Measurements from ENCODE around the gene AQR.
"Not testable (repeated sequence)": the region's sequence is repeated elsewhere in the genome, so short reads cannot be mapped to it uniquely, and the experiment has no call there.

The AQR gene

DNA sequence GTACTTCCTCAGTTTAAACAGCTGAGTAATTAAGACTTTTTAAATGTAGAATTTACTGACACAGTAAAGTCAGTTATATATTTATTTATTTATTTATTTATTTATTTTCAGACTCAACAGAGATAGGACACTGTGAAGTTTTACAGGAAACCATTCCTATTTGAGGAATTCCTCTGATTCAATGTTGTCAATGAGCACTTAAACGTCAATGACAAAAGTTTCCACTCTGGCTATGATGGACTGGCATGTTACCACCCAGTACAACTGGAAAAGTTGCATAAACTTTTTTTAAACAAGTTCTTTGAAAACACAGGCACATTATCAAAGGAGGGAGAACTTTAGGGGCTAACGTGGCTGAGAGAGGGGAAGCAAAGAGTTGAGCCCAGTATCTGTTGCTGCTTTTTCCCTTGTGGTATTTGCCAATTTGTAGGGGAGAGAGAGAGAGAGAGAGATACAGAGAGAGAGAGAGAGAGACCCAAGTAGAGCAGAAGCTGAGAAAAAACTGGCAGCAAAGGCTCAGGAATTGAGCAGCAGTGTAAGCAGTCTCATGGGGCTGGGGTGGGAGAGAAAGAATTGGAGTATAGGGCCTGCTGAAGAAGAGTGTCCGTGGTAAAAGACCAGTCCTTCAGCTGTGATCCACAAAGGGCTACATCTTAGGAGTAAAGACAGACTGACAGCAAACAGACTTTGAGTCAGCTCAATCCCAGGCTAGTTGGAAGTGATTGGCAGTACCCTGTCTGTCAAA, 155.9 kb downstream of the AQR start:
- no peak for DNase-seq (ENCODE audit: low spot score)

- DNase-seq (ENCODE audit: low spot score) = not testable (repeated sequence)
Measured at GRCh38 chr15:34812868-34813365, 156.6 kb downstream of the AQR start.

DNA sequence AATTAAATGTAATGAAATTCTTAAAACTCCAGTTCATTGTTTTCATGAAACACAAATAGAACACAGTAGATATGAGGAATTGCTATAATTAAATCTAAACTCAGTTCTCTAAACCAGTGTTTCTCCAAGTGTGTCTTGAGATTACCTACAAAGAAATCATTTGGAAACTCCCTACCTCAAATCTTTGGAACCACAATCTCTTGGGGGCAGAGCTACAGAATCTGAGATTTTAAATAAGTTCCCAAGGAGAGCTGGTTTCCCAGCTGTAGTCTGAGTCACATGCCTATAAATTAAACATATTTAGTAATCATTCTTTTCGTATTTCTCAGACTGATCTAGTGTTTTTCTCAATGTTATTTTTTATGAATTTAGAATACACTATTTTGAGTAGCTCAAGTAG, 157.2 kb downstream of the AQR start:
- DNase-seq (ENCODE audit: low spot score) = no peak

DNA sequence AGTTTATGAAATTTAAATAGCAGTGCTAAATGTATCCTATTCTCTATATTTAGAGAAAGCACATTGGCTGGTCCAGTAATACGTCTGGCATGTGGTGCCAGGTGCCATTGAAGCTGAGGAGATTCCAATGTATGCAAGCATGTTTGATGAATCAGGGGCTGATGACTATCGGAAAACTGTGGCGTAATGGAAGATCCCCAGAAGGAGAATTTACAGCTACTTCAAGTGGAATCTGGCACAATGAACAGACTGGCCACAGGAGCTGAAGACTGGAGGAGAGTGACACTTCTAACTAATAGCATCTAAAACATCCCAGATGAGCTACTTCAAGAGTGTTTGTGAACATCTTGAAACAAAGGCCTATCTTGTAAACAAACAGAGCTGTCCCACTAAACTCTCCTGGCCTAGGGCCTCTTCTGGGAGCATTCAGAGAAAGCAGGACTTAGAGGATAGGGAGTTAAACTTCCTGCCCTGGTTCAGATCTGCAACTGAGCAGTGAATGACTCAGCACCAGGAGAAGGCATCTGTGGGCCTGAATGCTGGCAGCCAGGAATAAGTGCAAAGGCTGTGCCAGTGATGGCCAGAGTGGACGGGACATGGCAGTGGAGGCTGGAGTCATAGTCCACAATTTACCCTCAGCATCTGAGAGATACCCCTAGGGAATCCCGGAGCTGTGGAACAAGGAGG, 159.0 kb downstream of the AQR start:
- no peak for DNase-seq (ENCODE audit: low spot score)

DNA sequence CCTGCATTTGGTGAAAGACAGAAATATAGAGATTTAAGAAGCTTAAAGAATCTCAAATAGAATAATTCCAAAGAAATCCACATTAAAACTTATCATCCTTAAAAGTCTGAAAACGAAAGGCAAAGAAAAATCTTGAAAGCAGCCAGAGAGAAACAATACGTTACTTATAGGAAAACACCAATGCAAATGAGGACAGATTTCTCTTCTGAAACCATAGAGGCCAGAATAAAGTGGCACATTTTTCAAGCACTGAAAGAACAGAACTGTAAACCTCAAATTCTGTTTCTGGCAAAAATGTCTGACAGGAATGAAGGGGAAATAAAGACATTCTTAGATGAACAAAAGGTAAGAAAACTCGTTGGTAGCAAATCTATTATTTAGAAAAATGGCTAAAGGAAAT, 160.4 kb downstream of the AQR start:
- DNase-seq (ENCODE audit: low spot score) = no peak

DNA sequence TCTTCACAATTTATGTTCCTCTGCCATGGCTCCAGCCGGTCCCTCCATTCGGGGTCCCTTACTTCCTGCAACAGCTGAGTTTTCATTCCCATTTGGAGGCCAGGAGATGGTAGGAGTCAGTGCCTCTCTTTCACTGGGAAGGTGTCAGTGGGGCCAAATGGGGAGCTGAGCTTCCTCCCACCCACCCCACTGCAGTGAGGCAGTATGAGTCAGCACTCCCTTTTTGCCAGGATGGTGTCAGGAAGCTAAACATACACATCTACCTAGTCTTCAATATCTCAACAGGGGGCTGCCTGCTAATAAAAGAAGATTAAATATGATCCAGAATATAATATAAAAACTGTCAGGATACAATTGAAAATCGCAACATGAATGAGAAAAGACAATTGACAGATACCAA, 161.5 kb downstream of the AQR start:
- no peak for DNase-seq (ENCODE audit: low spot score)

GRCh38 chr15:34807241-34807640, 162.3 kb downstream of the AQR start:
- DNase-seq (ENCODE audit: low spot score) = not testable (repeated sequence)

DNA sequence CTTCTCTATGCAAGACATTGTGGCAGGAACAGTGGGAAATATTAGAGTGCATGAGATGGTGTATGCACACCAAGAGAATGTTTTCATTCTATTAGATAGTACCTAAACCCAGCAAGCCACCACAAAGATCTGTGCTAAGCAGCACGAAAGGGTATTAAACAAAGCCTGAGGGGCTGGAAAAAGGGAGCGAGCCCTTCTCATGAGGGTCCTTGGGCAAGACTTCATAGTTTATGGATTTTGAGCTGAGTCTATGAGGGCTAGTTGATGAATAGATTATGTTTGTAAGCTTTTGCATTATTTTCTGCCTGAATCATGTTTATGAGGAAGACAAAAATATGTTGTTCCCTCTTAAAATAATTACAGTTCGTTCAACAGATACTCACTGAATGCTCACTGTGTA, 164.8 kb downstream of the AQR start:
- DNase-seq (ENCODE audit: low spot score) = no peak

DNA sequence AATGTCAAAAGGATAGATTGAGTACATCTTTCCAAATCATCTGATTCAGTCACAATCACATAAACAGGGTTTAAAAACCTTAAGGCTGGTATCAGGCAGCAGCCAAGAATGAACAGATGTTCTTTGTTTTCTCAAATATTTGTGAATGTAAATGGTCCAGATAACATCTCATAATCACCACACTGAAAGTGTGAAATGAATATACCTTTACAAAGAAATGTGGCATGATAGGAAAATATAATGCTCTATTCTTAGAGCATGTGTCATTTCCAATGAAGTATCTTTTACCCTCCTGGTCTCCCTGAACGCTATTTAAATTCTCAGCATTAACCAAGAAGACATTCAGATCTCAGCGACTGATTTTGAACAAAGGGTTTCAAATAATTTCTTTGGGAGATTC, 165.4 kb downstream of the AQR start:
- DNase-seq (ENCODE audit: low spot score) = no peak

DNA sequence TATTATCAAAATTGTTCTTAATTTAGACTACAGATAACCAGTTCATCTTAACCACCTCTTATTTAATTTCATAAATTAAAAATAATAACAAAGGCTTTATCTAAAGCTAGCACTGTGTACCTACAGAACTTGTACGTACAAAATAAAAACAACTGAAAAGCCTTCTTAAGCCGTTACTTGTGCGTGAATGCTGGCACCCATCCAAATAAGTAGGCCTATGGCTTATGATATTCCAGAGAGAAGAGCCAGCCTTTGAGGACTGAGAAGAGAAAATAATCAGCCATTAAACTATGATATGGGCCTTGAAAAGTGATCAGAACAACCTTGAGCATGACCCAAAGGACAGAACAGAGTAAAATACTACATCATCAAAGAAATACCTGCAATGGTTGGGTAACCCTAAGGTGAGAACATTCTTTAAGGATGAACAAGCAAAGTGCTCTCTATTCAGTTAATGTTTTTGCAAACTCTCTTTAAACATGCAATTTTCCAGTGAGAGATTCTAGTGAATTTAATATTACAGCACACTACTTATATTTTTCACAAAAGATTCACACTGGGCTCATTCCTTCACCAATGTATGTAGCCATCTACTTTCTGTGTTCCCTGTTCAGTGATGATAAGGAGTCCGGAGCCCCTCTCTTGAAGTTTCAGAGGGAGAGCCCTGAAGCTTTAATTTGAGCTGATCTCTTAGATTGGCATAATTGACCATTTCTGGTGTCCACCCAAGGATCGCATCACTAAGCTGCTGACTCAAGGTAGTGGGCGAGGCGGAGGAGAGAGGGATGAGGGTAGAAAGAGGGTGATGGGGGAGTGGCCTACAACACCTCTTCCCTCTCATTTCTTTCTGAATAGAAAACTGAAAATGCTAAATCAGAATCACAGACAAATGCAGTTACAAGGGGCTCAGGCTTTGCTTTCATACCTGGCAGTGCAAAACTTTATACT, 166.5 kb downstream of the AQR start:
- no peak for DNase-seq (ENCODE audit: low spot score)

- DNase-seq (ENCODE audit: low spot score) = no peak
Measured at GRCh38 chr15:34802371-34802770, 167.2 kb downstream of the AQR start.
